ENCODE measurements around the gene NOTCH1.

DNA sequence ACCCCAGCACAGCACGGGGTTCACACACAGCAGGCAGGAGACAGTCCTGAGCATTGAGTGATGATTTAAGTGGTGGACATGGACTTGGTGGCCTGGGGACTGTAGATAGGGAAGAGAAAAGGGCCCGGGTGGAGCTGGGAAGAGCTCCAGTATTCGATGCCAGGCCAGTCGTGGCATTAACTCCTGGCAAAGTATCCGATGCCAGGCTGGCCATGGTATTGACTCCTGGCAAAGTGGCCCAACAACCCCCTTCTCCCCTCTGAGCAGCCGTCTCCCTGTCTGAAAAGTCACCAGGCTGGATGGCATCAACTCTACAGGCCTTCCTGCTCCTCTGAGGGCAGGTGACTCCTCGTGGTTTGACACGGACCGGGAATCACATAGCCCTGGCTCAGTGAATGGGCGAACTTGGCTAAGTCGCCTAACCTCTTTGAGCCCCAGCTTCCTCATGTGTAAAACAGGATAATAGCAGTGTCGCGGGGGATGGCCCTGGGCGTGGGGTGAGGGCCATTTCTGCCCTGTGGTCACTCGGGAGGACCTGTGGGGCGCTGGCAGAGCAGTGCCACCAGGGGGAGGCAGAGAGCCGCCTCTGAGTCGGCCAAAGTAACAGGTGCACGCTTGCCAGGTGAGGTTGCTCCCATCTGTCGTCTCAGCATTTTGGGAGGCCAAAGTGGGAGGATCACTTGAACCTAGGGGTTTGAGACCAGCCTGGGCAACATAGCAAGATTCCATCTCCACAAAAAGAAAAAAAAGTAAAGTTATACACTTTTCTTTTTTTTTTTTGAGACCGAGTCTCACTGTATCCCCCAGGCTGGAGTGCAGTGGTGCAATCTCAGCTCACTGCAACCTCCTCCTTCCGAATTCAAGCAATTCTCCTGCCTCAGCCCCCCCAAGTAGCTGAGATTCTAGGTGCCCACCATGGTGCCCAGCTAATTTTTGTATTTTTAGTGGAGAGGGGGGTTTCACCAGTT is 57.3 kb downstream of the NOTCH1 start:
- TF ChIP-seq POLR2A (IDR thresholded peaks at IDR 0.05): no peak
- TF ChIP-seq CTCF (IDR thresholded peaks at IDR 0.05): peak; percentile 90 to 99 (median 97)

Data from adrenal gland (tissue), 5 donors.